H1 (cell line): ENCODE results near the gene HRH4.
A peak's percentile ranks its signal among the peaks of the same experiment; 100 is the strongest.

Experiments
- ATF3 ChIP-seq: IDR thresholded peaks from 2 replicates; pipeline ENCODE4 v1.6.1; 2011; ENCODE audit warnings: low read depth, mild to moderate bottlenecking, low read length; ENCODE audit not compliant: insufficient read depth
- CEBPB ChIP-seq: IDR thresholded peaks from 2 replicates; pipeline ENCODE4 v1.6.1; 2012; ENCODE audit warnings: low read depth, low read length
- CTCF ChIP-seq, 3 experiments: IDR thresholded peaks; 1 replicate in 2 of 3; 2 replicates in 1 of 3; pipeline versions ENCODE4 v1.5.1 to v1.6.1; 2011; ENCODE audit warnings: low read length in 3 of 3, mild to moderate bottlenecking in 3 of 3, inconsistent platforms in 2 of 3, low read depth in 1 of 3, moderate library complexity in 1 of 3; ENCODE audit not compliant: insufficient read depth in 1 of 3; ENCODE audit errors: control extremely low read depth in 1 of 3
- EZH2 ChIP-seq: fragments of 200-600 bp; sonication (generic); IDR thresholded peaks from 2 replicates; pipeline ENCODE4 v1.7.1; 2012; ENCODE audit warnings: low read depth, mild to moderate bottlenecking, moderate library complexity, low read length, inconsistent platforms; ENCODE audit not compliant: severe bottlenecking
- GABPA ChIP-seq: IDR thresholded peaks from 2 replicates; pipeline ENCODE4 v1.6.1; 2011; ENCODE audit warnings: mild to moderate bottlenecking, low read length, moderate library complexity, borderline replicate concordance; ENCODE audit not compliant: insufficient read depth
- GTF2F1 ChIP-seq: IDR thresholded peaks from 2 replicates; pipeline ENCODE4 v1.6.1; 2012; ENCODE audit warnings: low read depth, low read length, improper control_type of control experiment, borderline replicate concordance
- NRF1 ChIP-seq: IDR thresholded peaks from 2 replicates; pipeline ENCODE4 v1.6.1; 2011; ENCODE audit warnings: mild to moderate bottlenecking, low read depth, low read length, improper control_type of control experiment
- POLR2A ChIP-seq, 2 experiments: IDR thresholded peaks; 1 replicate in 1 of 2; 2 replicates in 1 of 2; pipeline ENCODE4 v1.6.1; 2011; ENCODE audit warnings: low read depth in 2 of 2, low read length in 2 of 2, mild to moderate bottlenecking in 2 of 2; ENCODE audit errors: control extremely low read depth in 1 of 2
- RAD21 ChIP-seq, 2 experiments: IDR thresholded peaks in 1 of 2; conservative IDR thresholded peaks in 1 of 2; 2 replicates each; pipeline ENCODE4 v1.6.1; 2011; ENCODE audit warnings: low read depth in 2 of 2, low read length in 2 of 2, improper control_type of control experiment in 1 of 2, inconsistent platforms in 1 of 2, mild to moderate bottlenecking in 1 of 2, moderate library complexity in 1 of 2
- RFX5 ChIP-seq: IDR thresholded peaks from 2 replicates; pipeline ENCODE4 v1.6.1; 2011; ENCODE audit warnings: low read depth, low read length, improper control_type of control experiment, borderline replicate concordance
- SIN3A ChIP-seq, 2 experiments: IDR thresholded peaks in 1 of 2; conservative IDR thresholded peaks in 1 of 2; 2 replicates each; pipeline ENCODE4 v1.6.1; 2011 to 2012; ENCODE audit warnings: low read length in 2 of 2, improper control_type of control experiment in 1 of 2, low read depth in 1 of 2, mild to moderate bottlenecking in 1 of 2
- USF2 ChIP-seq: IDR thresholded peaks from 2 replicates; pipeline ENCODE4 v1.6.1; 2011; ENCODE audit warnings: low read length, improper control_type of control experiment
- YY1 ChIP-seq: IDR thresholded peaks from 2 replicates; pipeline ENCODE4 v1.6.1; 2011; ENCODE audit warnings: low read depth, mild to moderate bottlenecking, low read length

- TF ChIP-seq YY1: no peak
- TF ChIP-seq POLR2A (IDR thresholded peaks at IDR 0.05; ENCODE audit: control extremely low read depth in 1 of 2, low read depth in 2 of 2, low read length in 2 of 2): no peak
- TF ChIP-seq CTCF (IDR thresholded peaks at IDR 0.05; ENCODE audit: control extremely low read depth in 1 of 3, insufficient read depth in 1 of 3, low read depth in 1 of 3, low read length in 3 of 3): peak in 2 of 3 experiments; percentile 3 to 35; a peak in 2 of 4 replicates
- TF ChIP-seq CEBPB: no peak
- no peak for TF ChIP-seq EZH2
- no peak for TF ChIP-seq GABPA
- no peak for TF ChIP-seq RFX5
- TF ChIP-seq GTF2F1: no peak
- TF ChIP-seq NRF1: no peak
- TF ChIP-seq SIN3A (conservative IDR thresholded peaks at IDR 0.05 in 1 of 2, IDR thresholded peaks at IDR 0.05 in 1 of 2; ENCODE audit: low read depth in 1 of 2, low read length in 2 of 2): no peak
- 0 out of 4 replicates have a peak, but pooled peaks of 1 of the 2 experiments have one; percentile 6 for TF ChIP-seq RAD21 (IDR thresholded peaks at IDR 0.05 in 1 of 2, conservative IDR thresholded peaks at IDR 0.05 in 1 of 2; ENCODE audit: low read depth in 2 of 2, low read length in 2 of 2)
- TF ChIP-seq USF2: no peak
- no peak for TF ChIP-seq ATF3
Observed at GRCh38 chr18:24428709-24429108, 31.7 kb upstream of the HRH4 start.
